Common myeloid progenitor, CD34-positive (primary cell): ENCODE measurements around the gene MEF2D.

ENCODE experiments used
- CTCF ChIA-PET: fragments of 350-600 bp; sonication (Branson Sonifier 250); formaldehyde crosslinking; loops from one replicate; lab custom pipeline; 2021; ENCODE audit warnings: antibody characterized with exemption; lab: Charles Lee
- POLR2A ChIA-PET: fragments of 350-600 bp; sonication (Branson Sonifier 250); formaldehyde crosslinking; loops from one replicate; lab custom pipeline; 2021; ENCODE audit warnings: antibody characterized with exemption; lab: Charles Lee
- DNase-seq, 3 donors: peaks; one replicate each; pipeline versions ENCODE4 v3.0.0 to v3.0.0-alpha.2; 2013
- H3K27ac ChIP-seq, 2 experiments: 1 replicate in 1 of 2; 2 replicates in 1 of 2; pipeline ENCODE4 v1.7.0; 2013; ENCODE audit warnings: inconsistent platforms in 2 of 2, low read length in 2 of 2, mild to moderate bottlenecking in 2 of 2, low read depth in 1 of 2, moderate library complexity in 1 of 2; ENCODE audit not compliant: severe bottlenecking in 2 of 2, insufficient read depth in 1 of 2, poor library complexity in 1 of 2
- H3K27me3 ChIP-seq, 5 experiments: replicated peaks in 2 of 5; 1 replicate in 3 of 5; 2 replicates in 2 of 5; pipeline versions ENCODE4 v1.6.1 to v1.7.0; 2013; ENCODE audit warnings: low read length in 4 of 5, mild to moderate bottlenecking in 2 of 5, moderate library complexity in 2 of 5, inconsistent platforms in 1 of 5; ENCODE audit not compliant: insufficient read depth in 5 of 5, control insufficient read depth in 4 of 5
- H3K36me3 ChIP-seq, 4 experiments: 1 replicate in 2 of 4; 2 replicates in 2 of 4; pipeline versions ENCODE4 v1.6.1 to v1.7.0; 2013; ENCODE audit warnings: low read length in 3 of 4, control low read depth in 1 of 4, mild to moderate bottlenecking in 1 of 4; ENCODE audit not compliant: control insufficient read depth in 4 of 4, insufficient read depth in 4 of 4
- H3K4me1 ChIP-seq, 4 experiments: 1 replicate in 3 of 4; 2 replicates in 1 of 4; pipeline versions ENCODE4 v1.6.1 to v1.7.1; 2013; ENCODE audit warnings: low read length in 3 of 4, mild to moderate bottlenecking in 3 of 4, control low read depth in 1 of 4, inconsistent platforms in 1 of 4, moderate library complexity in 1 of 4; ENCODE audit not compliant: control insufficient read depth in 4 of 4, insufficient read depth in 4 of 4; ENCODE audit errors: control extremely low read depth in 1 of 4
- H3K4me3 ChIP-seq, 7 experiments: 1 replicate in 4 of 7; 2 replicates in 3 of 7; pipeline versions ENCODE4 v1.5.1 to v1.7.0; 2013; ENCODE audit warnings: mild to moderate bottlenecking in 7 of 7, low read length in 6 of 7, moderate library complexity in 6 of 7, inconsistent platforms in 2 of 7, low read depth in 2 of 7, control low read depth in 1 of 7; ENCODE audit not compliant: insufficient read depth in 4 of 7, control insufficient read depth in 1 of 7; ENCODE audit errors: extremely low read depth in 1 of 7
- H3K9me3 ChIP-seq, 5 experiments: 1 replicate in 4 of 5; 2 replicates in 1 of 5; pipeline versions ENCODE4 v1.6.1 to v1.7.1; 2013; ENCODE audit warnings: low read length in 4 of 5, mild to moderate bottlenecking in 2 of 5, inconsistent platforms in 1 of 5, low read depth in 1 of 5, moderate library complexity in 1 of 5; ENCODE audit not compliant: control insufficient read depth in 4 of 5, insufficient read depth in 2 of 5; ENCODE audit errors: control extremely low read depth in 1 of 5
- WGBS: methylation state at CpG from one replicate; pipeline ENCODE4 v1.1.5; 2013; ENCODE audit not compliant: insufficient coverage; 5-methylcytosine and 5-hydroxymethylcytosine counted together

MEF2D gene

GRCh38 chr1:156496211-156496761 lies 4.3 kb downstream of the MEF2D start:
- peaks cover 5 to 44% (median 11%) of the 10 kb centered on the region in 4 experiments for H3K36me3 ChIP-seq
- no peaks in the 10 kb centered on the region for H3K27me3 ChIP-seq
- 79% methylated on average over 7 of the region's 10 CpGs for WGBS
- ChIA-PET POLR2A (no interaction called here), CTCF (interaction anchor here (0.9 to 11.7 kb wide), 6 partner anchors 5 to 108 kb away, joined by 3 to 114 read pairs (median 54); partner anchors contain the start of gene MEF2D)
- H3K9me3 ChIP-seq = no peaks in the 10 kb centered on the region
- H3K4me1 ChIP-seq = peaks cover 25 to 82% (median 79%) of the 10 kb centered on the region in 4 experiments
- peak overlapping the region in 1 of 2 experiments; percentile 86 for H3K27ac ChIP-seq
- no peak for DNase-seq
- peak overlapping the region in 3 of 7 experiments; percentile 2 to 32 (median 17) for H3K4me3 ChIP-seq

DNA sequence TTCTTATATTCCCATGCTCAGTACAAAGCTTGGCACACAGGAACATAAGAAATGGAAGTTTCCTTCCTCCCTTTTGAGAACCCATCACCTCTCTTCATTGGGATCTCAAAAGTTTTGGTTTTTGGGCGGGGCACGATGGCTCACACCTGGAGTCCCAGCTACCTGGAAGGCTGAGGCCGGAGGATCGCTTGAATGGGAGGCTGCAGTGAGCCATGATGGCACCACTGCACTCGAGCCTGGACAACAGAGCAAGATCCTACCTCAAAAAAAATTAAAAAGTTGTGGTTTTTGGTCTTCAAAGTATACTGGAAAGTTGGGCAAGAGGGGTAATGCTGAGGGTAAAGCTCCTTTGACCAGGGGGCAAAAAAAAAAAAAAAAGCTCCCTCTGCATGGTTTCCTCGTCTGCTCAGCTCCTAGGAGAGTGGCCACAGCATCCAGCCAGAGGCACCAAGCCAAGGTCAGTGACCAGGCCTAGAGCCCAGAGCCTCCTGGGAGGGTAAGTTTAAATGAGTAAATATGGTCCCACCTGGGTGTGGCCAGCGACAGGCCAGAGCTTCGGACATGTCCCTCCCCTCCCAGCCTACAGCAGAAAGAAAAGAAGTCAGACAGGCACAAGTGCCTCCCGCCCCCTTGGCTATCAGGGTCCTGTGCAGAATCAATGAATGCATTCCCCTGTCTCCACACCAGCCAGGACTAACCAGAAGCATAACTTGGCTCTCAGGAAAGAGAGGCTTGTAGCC lies 5.0 kb downstream of the MEF2D start:
- Histone ChIP-seq H3K27ac (peak overlapping the region in 1 of 2 experiments; percentile 86), H3K27me3 (no peaks in the 10 kb centered on the region)

GRCh38 chr1:156494309-156494895 lies 6.2 kb downstream of the MEF2D start:
- POLR2A ChIA-PET = interaction anchor here (1.4 kb wide), 1 partner anchor 10 kb away, joined by 4 read pairs; no protein-coding TSS in a partner anchor
- H3K4me3 ChIP-seq = peak overlapping the region in 1 of 7 experiments; percentile 14

More for the DNA sequence above, 5.0 kb downstream of the MEF2D start:
- Histone ChIP-seq H3K36me3 (peaks cover 5 to 44% (median 12%) of the 10 kb centered on the region in 4 experiments), H3K9me3 (no peaks in the 10 kb centered on the region), H3K4me1 (peaks cover 25 to 87% (median 86%) of the 10 kb centered on the region in 4 experiments), H3K4me3 (no peak overlapping the region)
- POLR2A ChIA-PET = interaction anchor here (1.4 kb wide), 1 partner anchor 9 kb away, joined by 4 read pairs; no protein-coding TSS in a partner anchor
- 96% methylated on average over 7 of the region's 9 CpGs for WGBS
- CTCF ChIA-PET = interaction anchor here (0.9 to 11.7 kb wide), 8 partner anchors 5 to 109 kb away, joined by 3 to 114 read pairs (median 4); partner anchors contain the start of gene MEF2D
- DNase-seq = no peak

GRCh38 chr1:156493742-156494141 lies 6.8 kb downstream of the MEF2D start:
- H3K27me3 ChIP-seq = no peaks in the 10 kb centered on the region
- DNase-seq = no peak
- H3K4me3 ChIP-seq = peak overlapping the region in 4 of 7 experiments; percentile 5 to 44 (median 20)
- H3K27ac ChIP-seq = peak overlapping the region in 1 of 2 experiments; percentile 69
- peaks cover 25 to 99% (median 96%) of the 10 kb centered on the region in 4 experiments for H3K4me1 ChIP-seq
- H3K36me3 ChIP-seq = peaks cover 5 to 44% (median 12%) of the 10 kb centered on the region in 4 experiments
- CTCF ChIA-PET = interaction anchor here (11.7 kb wide), 1 partner anchor 7 kb away, joined by 114 read pairs; the partner anchor contains the start of gene MEF2D
- POLR2A ChIA-PET = no interaction called here
- no peaks in the 10 kb centered on the region for H3K9me3 ChIP-seq

More at GRCh38 chr1:156494309-156494895, 6.2 kb downstream of the MEF2D start:
- Histone ChIP-seq H3K36me3 (peaks cover 5 to 44% (median 12%) of the 10 kb centered on the region in 4 experiments), H3K4me1 (peaks cover 25 to 98% (median 96%) of the 10 kb centered on the region in 4 experiments), H3K27ac (peak overlapping the region; percentile 34 to 69), H3K27me3 (no peaks in the 10 kb centered on the region), H3K9me3 (no peaks in the 10 kb centered on the region)
- CTCF ChIA-PET = interaction anchor here (1.6 to 11.7 kb wide), 3 partner anchors 7 to 13 kb away, joined by 8 to 114 read pairs (median 104); partner anchors contain the start of gene MEF2D
- WGBS = 83% methylated on average over 2 of the region's 7 CpGs
- DNase-seq = no peak

GRCh38 chr1:156493154-156493631 lies 7.4 kb downstream of the MEF2D start:
- H3K27ac ChIP-seq = peak overlapping the region in 1 of 2 experiments; percentile 69
- no peaks in the 10 kb centered on the region for H3K9me3 ChIP-seq
- WGBS = 84% methylated on average over 11 of the region's 11 CpGs
- DNase-seq = no peak
- peaks cover 5 to 46% (median 15%) of the 10 kb centered on the region in 4 experiments for H3K36me3 ChIP-seq
- H3K4me1 ChIP-seq = peaks cover 23 to 99% (median 96%) of the 10 kb centered on the region in 4 experiments
- peak overlapping the region in 5 of 7 experiments; percentile 5 to 60 (median 23) for H3K4me3 ChIP-seq
- ChIA-PET CTCF (interaction anchor here (1.7 to 11.7 kb wide), 2 partner anchors 8 to 115 kb away, joined by 4 to 114 read pairs; partner anchors contain the start of gene MEF2D), POLR2A (interaction anchor here (3.0 kb wide), 1 partner anchor 8 kb away, joined by 13 read pairs; the partner anchor contains the start of gene MEF2D)
- no peaks in the 10 kb centered on the region for H3K27me3 ChIP-seq

DNA sequence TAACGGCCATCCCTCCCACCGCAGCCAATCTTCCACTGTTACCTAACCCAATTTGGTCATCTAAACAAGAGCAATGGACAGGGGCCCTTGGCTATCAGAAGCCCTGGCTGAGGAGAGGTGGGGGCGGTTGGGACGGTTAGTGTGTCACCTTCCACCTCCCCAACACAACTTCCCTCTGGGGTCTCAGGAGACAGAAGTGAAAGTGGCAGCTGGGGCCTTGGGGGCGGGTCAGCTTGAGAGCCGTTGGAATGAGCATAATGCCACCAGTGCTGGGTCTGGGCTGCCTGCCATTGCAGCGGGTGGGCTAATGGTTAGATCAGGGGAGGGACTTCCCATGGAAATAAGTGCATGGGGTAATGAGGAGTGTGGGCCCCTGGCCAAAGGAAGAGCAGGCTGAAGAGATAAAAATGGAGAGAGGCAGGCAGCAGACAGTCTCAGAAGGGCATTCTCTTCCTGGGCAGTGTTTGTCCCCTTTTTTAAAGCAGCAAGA lies 7.9 kb downstream of the MEF2D start:
- ChIA-PET CTCF (interaction anchor here (0.9 to 11.7 kb wide), 5 partner anchors 8 to 116 kb away, joined by 3 to 114 read pairs (median 4); partner anchors contain the start of gene MEF2D), POLR2A (interaction anchor here (1.7 to 3.0 kb wide), 2 partner anchors 8 to 16 kb away, joined by 4 to 13 read pairs; partner anchors contain the start of gene MEF2D)
- Histone ChIP-seq H3K27me3 (no peaks in the 10 kb centered on the region), H3K4me1 (peaks cover 21 to 96% (median 96%) of the 10 kb centered on the region in 4 experiments), H3K27ac (peak overlapping the region in 1 of 2 experiments; percentile 69), H3K4me3 (peak overlapping the region in 4 of 7 experiments; percentile 5 to 60 (median 32)), H3K36me3 (peaks cover 5 to 50% (median 15%) of the 10 kb centered on the region in 4 experiments), H3K9me3 (no peaks in the 10 kb centered on the region)
- DNase-seq = peak in 2 of 3 donors; percentile 77 to 82
- 7% methylated on average over 3 of the region's 7 CpGs for WGBS
